Uterus (tissue), 4 donors: ENCODE results near the gene BDKRB2. TPM values are rescaled to one million over a fixed set of nuclear protein-coding genes. Genes with fewer than 3 reads are reported as not detected.

Experiments
- DNase-seq, 2 donors: peaks; one replicate each; pipeline ENCODE4 v3.0.0-alpha.2; 2019 to 2020
- H3K27ac ChIP-seq, 2 donors: fragments of 200-600 bp; sonication (generic); 1 replicate in 1 of 2; 2 replicates in 1 of 2; pipeline ENCODE4 v1.5.1; 2016 to 2018
- H3K27me3 ChIP-seq, 2 donors: fragments of 200-600 bp; sonication (generic); one replicate each; pipeline ENCODE4 v1.5.1; 2018 to 2019; ENCODE audit warnings: control low read depth in 1 of 2
- H3K36me3 ChIP-seq, 2 donors: fragments of 200-600 bp; sonication (generic); one replicate each; pipeline ENCODE4 v1.5.1; 2019; ENCODE audit warnings: control low read depth in 1 of 2
- H3K4me1 ChIP-seq, 2 donors: fragments of 200-600 bp; sonication (generic); one replicate each; pipeline ENCODE4 v1.5.1; 2018 to 2019; ENCODE audit warnings: control low read depth in 1 of 2
- H3K4me3 ChIP-seq, 2 donors: fragments of 200-600 bp; sonication (generic); 1 replicate in 1 of 2; 2 replicates in 1 of 2; pipeline ENCODE4 v1.5.1; 2018 to 2019; ENCODE audit warnings: mild to moderate bottlenecking in 1 of 2
- H3K9me3 ChIP-seq, 2 donors: fragments of 200-600 bp; sonication (generic); one replicate each; pipeline ENCODE4 v1.5.1; 2019; ENCODE audit warnings: control low read depth in 1 of 2
- POLR2A ChIP-seq, 2 donors: fragments of 450-650 bp; IDR thresholded peaks; one replicate each; pipeline ENCODE4 v1.6.1; 2016; ENCODE audit warnings: antibody characterized with exemption in 2 of 2, mild to moderate bottlenecking in 1 of 2, moderate library complexity in 1 of 2
- intact Hi-C: fragments of 100-400 bp; cut with DNase I; formaldehyde crosslinking; loops from one replicate; pipeline ENCODE4 v1.15.1; 2023; ENCODE audit warnings: low total_unique reads
- small RNA-seq: library from RNA; depleted of rRNA; stranded (forward); fragments of <200 nt; gene quantifications from one replicate; pipeline ENCODE3, GENCODE V24; 2016
- total RNA-seq, 4 donors: library from RNA; depleted of rRNA in 3 of 4; stranded (reverse); fragments of >200 nt in 3 of 4; gene quantifications; one replicate each; pipeline versions ENCODE4 v1.1.0 to v1.2.4, GENCODE V29; 2014 to 2023
- TF ChIP-seq, protein P1 (sequence below), 4 experiments: fragments of 200-600 bp in 2 of 4; fragments of 450-650 bp in 2 of 4; sonication (generic) in 2 of 4; IDR thresholded peaks; one replicate each; pipeline ENCODE4 v1.5.1; 2016 to 2019; ENCODE audit warnings: antibody characterized with exemption in 4 of 4, mild to moderate bottlenecking in 2 of 4, moderate library complexity in 1 of 4
- donor health status: DM: yes; HTN: yes; CAD: no.

BDKRB2 gene
- total RNA-seq, 4 donors from 2014 or later = 4.4 to 34.6 (median 11.1) TPM

GRCh38 chr14:96287856-96288255 lies 83.2 kb downstream of the BDKRB2 start:
- Histone ChIP-seq H3K27me3 (no peaks in the 10 kb centered on the region), H3K36me3 (no peaks in the 10 kb centered on the region), H3K27ac (no peak overlapping the region), H3K4me3 (no peak overlapping the region), H3K9me3 (no peaks in the 10 kb centered on the region), H3K4me1 (no peaks in the 10 kb centered on the region)
- no peak for DNase-seq
- intact Hi-C loops = no loop called here
- TF ChIP-seq, protein P1, sequence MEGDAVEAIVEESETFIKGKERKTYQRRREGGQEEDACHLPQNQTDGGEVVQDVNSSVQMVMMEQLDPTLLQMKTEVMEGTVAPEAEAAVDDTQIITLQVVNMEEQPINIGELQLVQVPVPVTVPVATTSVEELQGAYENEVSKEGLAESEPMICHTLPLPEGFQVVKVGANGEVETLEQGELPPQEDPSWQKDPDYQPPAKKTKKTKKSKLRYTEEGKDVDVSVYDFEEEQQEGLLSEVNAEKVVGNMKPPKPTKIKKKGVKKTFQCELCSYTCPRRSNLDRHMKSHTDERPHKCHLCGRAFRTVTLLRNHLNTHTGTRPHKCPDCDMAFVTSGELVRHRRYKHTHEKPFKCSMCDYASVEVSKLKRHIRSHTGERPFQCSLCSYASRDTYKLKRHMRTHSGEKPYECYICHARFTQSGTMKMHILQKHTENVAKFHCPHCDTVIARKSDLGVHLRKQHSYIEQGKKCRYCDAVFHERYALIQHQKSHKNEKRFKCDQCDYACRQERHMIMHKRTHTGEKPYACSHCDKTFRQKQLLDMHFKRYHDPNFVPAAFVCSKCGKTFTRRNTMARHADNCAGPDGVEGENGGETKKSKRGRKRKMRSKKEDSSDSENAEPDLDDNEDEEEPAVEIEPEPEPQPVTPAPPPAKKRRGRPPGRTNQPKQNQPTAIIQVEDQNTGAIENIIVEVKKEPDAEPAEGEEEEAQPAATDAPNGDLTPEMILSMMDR (IDR thresholded peaks at IDR 0.05) = no peak
- no peak for TF ChIP-seq POLR2A (IDR thresholded peaks at IDR 0.05)

Small RNAs within 50 kb of the gene (small RNA-seq; reads per million reads assigned to genes)
- gene CKS1BP1 = not detected

Other genes starting within 250 kb of the BDKRB2 start
- gene C14orf132, start 165.5 kb upstream of the BDKRB2 start, total RNA-seq = 10 to 100 TPM; 10.5 to 60.1 (median 16.0) TPM
- 1 to 10 TPM in 1 of 4 donors, under 1 TPM in 1, not detected in 2; 0.83 to 3.7 TPM for gene BDKRB1, start 51.4 kb downstream of the BDKRB2 start, total RNA-seq
- 10 to 100 TPM; 17.1 to 56.6 (median 41.6) TPM for gene ATG2B, start 158.5 kb downstream of the BDKRB2 start, total RNA-seq
- gene GSKIP, start 158.7 kb downstream of the BDKRB2 start, total RNA-seq = 10 to 100 TPM; 11.5 to 33.0 (median 15.7) TPM
- 1 to 10 TPM in 2 of 4 donors, under 1 TPM in 1, not detected in 1; 0.29 to 9.7 (median 1.8) TPM for gene AK7, start 187.3 kb downstream of the BDKRB2 start, total RNA-seq